ACC112 (cell line): ENCODE results near the gene RAP2A.

Experiments used
- H2AFZ ChIP-seq: fragments of 200-600 bp; sonication (generic); one replicate; pipeline ENCODE4 v1.6.0; 2017; ENCODE audit warnings: antibody characterized with exemption, low read length; ENCODE audit not compliant: unreplicated experiment
- H3K27ac ChIP-seq: fragments of 200-600 bp; sonication (generic); 2 replicates; pipeline ENCODE4 v1.5.1; 2014; ENCODE audit warnings: low read depth, mild to moderate bottlenecking, antibody characterized with exemption, low read length, moderate library complexity
- H3K27me3 ChIP-seq: fragments of 200-600 bp; sonication (generic); 2 replicates; pipeline ENCODE4 v1.6.1; 2014; ENCODE audit warnings: mild to moderate bottlenecking, antibody characterized with exemption, low read length, moderate library complexity, mixed read lengths; ENCODE audit not compliant: insufficient read depth
- H3K36me3 ChIP-seq: fragments of 200-600 bp; sonication (generic); 2 replicates; pipeline ENCODE4 v1.6.1; 2016; ENCODE audit warnings: mild to moderate bottlenecking, antibody characterized with exemption, low read length, moderate library complexity, mixed read lengths; ENCODE audit not compliant: insufficient read depth
- H3K4me1 ChIP-seq: fragments of 200-600 bp; sonication (generic); one replicate; pipeline ENCODE4 v1.6.1; 2016; ENCODE audit warnings: low read length, mixed read lengths; ENCODE audit not compliant: insufficient read depth, unreplicated experiment, control insufficient read depth
- H3K4me3 ChIP-seq: fragments of 200-600 bp; sonication (generic); 2 replicates; pipeline ENCODE4 v1.5.1; 2014; ENCODE audit warnings: mild to moderate bottlenecking, low read depth, low read length
- H3K79me2 ChIP-seq: fragments of 200-600 bp; sonication (generic); one replicate; pipeline ENCODE4 v1.6.0; 2016; ENCODE audit warnings: low read length; ENCODE audit not compliant: control insufficient read depth, unreplicated experiment, insufficient read depth

The RAP2A gene

DNA sequence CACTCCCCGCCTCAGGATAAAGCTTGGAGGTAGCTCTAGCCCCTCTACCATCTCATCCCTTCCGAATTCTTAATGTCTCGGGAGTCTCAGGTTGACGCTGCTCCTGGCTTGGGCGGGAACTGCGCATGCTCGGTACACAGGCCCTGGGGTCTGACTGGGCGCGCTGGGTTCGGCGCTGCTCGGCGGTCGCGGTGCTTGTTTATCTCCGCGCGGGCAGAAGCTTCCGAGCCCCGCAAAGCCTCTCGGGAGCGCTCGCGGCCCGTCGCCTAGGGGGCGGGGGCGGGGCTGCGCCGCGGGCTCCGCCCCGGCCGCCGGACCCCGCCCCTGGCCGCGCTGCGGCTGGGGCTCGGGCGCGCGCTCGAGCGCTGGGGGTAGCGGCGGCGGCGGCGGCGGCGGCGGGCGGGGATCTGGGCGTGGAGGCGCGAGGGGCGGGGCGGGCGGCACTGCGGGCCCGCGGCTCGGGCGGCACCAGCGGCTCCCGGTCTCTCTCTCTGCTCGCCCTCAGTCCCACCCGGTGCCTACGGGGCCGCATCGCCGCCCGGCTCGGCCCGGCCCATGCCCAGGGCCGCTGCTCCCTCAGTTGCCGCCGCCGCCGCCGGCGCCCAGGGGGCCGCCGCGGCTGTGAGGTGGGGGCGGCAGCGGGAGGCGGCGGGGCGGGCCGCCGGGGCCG, at the start of gene RAP2A:
TSS of gene RAP2A (plus strand) at position 443 of the 670 bp plus-strand sequence. CDS start 302 bp downstream, outside the sequence.
- Histone ChIP-seq H3K4me1 (peaks cover 15% of the 10 kb centered on the region), H2AFZ (peak within 1 kb of the TSS; percentile 99), H3K36me3 (0 out of 2 replicates have a peak, but pooled peaks cover under 1% of the 10 kb centered on the region), H3K27ac (peak within 1 kb of the TSS; percentile 98), H3K27me3 (no peaks in the 10 kb centered on the region), H3K79me2 (peaks cover 39% of the 10 kb centered on the region), H3K4me3 (peak within 1 kb of the TSS; percentile 96)

DNA sequence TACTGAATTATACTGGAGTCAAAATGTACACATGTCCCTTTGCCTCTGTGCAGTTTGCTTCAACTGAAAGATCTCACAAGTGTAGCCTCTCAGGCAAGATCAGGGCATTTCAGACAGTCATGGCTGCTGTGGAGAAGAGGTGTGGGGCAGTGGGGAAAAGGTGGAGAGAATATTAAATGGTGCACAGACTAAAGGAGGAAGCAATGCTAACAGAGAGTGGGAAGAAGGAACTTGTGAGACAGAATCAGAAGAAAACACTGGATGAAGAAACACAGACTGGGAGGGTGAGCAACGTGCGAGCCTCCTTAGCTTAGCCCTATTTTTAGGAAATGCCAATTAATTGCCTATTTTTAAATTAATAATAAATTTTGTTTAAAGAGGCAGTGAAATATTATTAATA, 49.6 kb upstream of the RAP2A start:
- H3K4me3 ChIP-seq: no peak overlapping the region
- H3K27me3 ChIP-seq: no peaks in the 10 kb centered on the region
- H3K36me3 ChIP-seq: no peaks in the 10 kb centered on the region
- H3K27ac ChIP-seq: no peak overlapping the region
- no peak overlapping the region for H2AFZ ChIP-seq
- no peaks in the 10 kb centered on the region for H3K79me2 ChIP-seq
- H3K4me1 ChIP-seq: no peaks in the 10 kb centered on the region

DNA sequence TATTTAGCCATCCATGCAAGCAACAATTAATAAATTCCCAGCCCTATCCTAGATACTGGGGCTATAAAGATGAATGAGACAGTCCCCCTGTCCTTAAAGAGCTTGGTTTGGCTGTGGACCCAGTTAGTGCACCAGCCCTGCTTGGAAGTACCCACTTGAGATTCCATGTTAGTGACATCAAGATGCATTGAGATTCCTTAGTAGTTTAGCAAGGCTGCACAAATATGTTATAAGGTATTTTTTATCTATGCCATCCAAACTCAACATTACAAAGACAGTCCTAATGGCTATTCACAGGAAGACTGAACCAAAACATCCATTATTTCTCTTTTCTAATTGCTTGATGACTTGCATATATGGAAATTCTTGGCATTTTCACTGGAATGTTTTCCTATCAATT, 48.8 kb upstream of the RAP2A start:
- Histone ChIP-seq H2AFZ (no peak overlapping the region), H3K27me3 (no peaks in the 10 kb centered on the region), H3K4me3 (no peak overlapping the region), H3K36me3 (no peaks in the 10 kb centered on the region), H3K4me1 (no peaks in the 10 kb centered on the region), H3K27ac (no peak overlapping the region), H3K79me2 (no peaks in the 10 kb centered on the region)

DNA sequence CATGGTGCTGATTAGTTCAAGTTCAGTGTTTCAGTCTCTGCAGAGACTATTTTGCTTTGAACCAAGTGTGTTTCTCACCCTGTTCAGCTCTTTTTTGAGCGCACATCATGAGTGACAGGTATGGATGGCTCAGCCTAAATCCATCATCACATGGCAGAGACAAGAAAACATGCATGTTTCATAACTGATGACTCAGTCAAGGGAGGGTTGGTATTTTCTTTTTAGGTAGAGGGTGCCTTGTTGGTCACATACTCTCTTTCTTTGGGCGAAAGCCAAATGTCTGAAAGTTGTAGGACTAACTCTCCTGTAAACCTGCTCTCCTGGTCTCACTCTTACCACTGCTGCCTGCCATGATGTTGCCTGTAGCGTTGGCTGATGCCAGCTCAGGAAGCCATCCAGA, 48.1 kb upstream of the RAP2A start:
- Histone ChIP-seq H3K4me1 (peaks cover under 1% of the 10 kb centered on the region), H3K27me3 (no peaks in the 10 kb centered on the region), H3K27ac (no peak overlapping the region), H3K79me2 (no peaks in the 10 kb centered on the region), H3K36me3 (no peaks in the 10 kb centered on the region), H2AFZ (no peak overlapping the region), H3K4me3 (no peak overlapping the region)

DNA sequence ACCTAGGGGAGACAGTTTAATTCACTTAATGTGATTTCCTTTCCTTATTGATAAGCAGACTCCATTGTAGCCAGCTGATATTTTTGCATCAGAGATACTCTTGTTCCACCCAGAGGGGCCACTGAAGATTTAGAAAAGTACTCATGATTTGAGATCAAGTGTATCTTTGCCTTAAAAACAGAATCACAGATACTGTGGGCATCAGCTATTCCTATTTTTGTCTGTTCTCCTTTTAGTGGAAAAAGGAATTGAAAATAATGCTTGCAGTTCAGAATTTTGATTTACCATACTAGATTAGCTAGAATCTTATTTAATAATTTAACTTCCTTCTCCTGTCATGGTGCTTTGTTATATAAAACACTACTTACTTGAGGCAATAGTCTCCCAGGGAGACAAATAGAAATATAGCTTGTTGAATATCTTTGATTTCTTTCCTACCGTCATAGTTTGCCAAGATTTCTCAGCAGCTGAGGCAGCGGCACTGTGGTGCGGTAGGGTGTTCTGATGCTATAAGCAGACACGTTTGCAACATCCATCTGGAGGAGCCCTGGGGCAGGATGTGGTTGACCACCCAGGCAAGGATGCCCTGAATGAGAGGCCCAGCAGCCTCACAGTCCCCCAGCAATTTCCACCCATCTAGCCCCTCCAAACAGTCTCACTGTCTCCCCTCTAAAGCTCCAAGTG, 47.0 kb upstream of the RAP2A start:
- Histone ChIP-seq H3K27ac (no peak overlapping the region), H2AFZ (no peak overlapping the region), H3K4me3 (no peak overlapping the region)

DNA sequence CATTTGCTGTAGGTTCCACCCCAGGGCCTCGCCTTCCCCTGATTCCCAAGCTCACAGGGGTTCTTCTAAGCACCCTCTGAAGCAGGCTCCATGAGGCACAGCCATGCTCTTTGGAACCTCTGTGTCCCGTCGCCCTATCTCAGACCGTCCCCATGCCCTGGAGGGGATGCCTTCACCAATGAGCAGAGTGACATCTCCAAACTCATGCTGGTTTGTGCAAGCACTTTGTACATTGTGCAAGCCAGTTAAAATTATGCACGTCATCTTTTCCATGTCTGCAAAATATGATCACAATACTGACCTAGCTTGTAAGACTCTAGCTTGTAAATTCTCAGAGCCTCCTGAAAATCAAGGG, 46.5 kb upstream of the RAP2A start:
- peaks cover 7% of the 10 kb centered on the region for H3K4me1 ChIP-seq
- no peak overlapping the region for H3K4me3 ChIP-seq
- H3K36me3 ChIP-seq: no peaks in the 10 kb centered on the region
- no peak overlapping the region for H2AFZ ChIP-seq
- H3K27me3 ChIP-seq: no peaks in the 10 kb centered on the region
- no peaks in the 10 kb centered on the region for H3K79me2 ChIP-seq
- H3K27ac ChIP-seq: no peak overlapping the region

More for the DNA sequence above, 47.0 kb upstream of the RAP2A start:
- no peaks in the 10 kb centered on the region for H3K79me2 ChIP-seq
- H3K36me3 ChIP-seq: no peaks in the 10 kb centered on the region
- peaks cover 7% of the 10 kb centered on the region for H3K4me1 ChIP-seq
- no peaks in the 10 kb centered on the region for H3K27me3 ChIP-seq

DNA sequence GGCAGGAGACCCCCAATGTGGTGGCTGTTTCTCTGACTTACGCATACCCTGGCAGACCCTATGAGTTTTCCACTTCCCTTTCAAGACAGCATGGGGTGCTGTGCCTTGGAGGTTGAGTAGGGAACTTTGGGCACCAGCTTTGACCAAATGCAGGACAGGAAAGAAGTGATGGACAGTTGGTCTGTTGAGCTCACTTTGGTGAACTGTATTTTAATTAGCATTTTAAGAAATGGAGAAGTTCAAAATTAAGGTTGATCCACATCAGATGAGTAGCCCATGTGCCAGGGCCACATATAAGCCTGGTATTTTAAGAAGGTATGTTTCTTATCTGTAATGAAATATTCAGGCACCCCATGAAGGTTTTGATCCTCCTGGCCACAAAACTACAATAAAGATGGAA, 46.1 kb upstream of the RAP2A start:
- no peaks in the 10 kb centered on the region for H3K27me3 ChIP-seq
- no peak overlapping the region for H3K4me3 ChIP-seq
- peaks cover 7% of the 10 kb centered on the region for H3K4me1 ChIP-seq
- H3K79me2 ChIP-seq: no peaks in the 10 kb centered on the region
- H3K27ac ChIP-seq: no peak overlapping the region
- H3K36me3 ChIP-seq: peaks cover under 1% of the 10 kb centered on the region; the same call in 1 of the 2 replicates
- H2AFZ ChIP-seq: no peak overlapping the region

DNA sequence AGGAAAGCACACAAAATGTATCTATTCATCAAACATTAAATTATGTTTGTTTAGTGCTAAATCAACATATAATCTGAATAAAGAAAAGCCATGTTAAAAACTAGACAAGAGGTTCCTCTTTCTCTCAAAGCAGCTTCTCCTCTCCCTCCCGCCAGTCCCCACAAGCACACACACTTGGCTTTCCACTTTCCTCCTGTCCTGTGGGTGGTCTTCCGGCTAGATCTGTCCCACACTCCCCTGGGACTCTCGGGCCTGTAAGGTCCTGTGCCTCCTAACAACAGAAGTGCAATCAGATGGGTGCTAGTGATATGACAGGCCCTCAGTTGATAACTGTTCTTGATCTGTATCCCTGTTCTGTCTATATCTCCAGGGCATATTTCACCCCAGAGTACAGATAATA, 45.6 kb upstream of the RAP2A start:
- peaks cover 4% of the 10 kb centered on the region; the same call in 1 of the 2 replicates for H3K36me3 ChIP-seq
- H3K4me1 ChIP-seq: peaks cover 7% of the 10 kb centered on the region
- no peak overlapping the region for H2AFZ ChIP-seq
- no peaks in the 10 kb centered on the region for H3K27me3 ChIP-seq
- H3K79me2 ChIP-seq: no peaks in the 10 kb centered on the region
- H3K27ac ChIP-seq: no peak overlapping the region
- H3K4me3 ChIP-seq: no peak overlapping the region

DNA sequence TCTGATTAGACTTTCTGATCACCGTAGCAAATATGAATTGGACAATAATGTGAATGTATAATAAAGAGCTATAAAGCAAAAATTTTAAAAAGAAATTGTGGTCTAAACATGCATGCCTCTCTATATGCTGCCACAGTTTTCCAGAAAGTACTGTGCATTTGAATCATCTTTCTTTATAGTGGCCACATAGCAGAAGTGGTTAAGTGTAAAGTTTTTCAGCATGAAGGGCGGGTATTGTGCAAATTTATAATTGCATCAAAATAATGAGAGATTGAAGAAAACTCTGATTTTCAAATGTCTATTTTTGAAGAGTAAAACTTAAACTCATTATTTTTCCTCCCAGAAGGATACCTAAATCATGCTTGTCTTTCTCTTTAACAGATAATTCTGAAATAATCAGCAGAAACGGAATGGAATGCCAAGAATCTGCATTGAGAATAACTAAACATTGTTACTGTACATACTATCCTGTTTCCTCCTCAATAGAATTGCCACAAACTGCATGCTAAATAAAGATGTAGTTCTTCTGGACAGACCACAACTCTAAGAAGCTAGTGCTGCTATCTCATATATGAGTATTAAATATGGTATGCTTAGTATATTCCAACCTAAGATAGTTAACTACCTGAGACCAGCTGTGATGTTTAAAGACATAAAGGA, 42.9 kb upstream of the RAP2A start:
- Histone ChIP-seq H3K4me3 (no peak overlapping the region), H2AFZ (no peak overlapping the region), H3K27me3 (no peaks in the 10 kb centered on the region), H3K36me3 (peaks cover 9% of the 10 kb centered on the region), H3K4me1 (peaks cover 23% of the 10 kb centered on the region), H3K27ac (no peak overlapping the region), H3K79me2 (no peaks in the 10 kb centered on the region)

DNA sequence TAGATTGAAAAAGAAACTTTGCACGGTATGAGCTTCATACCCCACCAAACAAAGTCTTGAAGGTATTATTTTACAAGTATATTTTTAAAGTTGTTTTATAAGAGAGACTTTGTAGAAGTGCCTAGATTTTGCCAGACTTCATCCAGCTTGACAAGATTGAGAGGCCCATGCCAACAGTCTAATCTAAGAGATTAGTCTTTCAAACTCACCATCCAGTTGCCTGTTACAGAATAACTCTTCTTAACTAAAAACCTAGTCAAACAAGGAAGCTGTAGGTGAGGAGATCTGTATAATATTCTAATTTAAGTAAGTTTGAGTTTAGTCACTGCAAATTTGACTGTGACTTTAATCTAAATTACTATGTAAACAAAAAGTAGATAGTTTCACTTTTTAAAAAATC, 41.9 kb upstream of the RAP2A start:
- H3K27ac ChIP-seq: no peak overlapping the region
- no peak overlapping the region for H3K4me3 ChIP-seq
- no peaks in the 10 kb centered on the region for H3K79me2 ChIP-seq
- H2AFZ ChIP-seq: no peak overlapping the region
- peaks cover 9% of the 10 kb centered on the region for H3K36me3 ChIP-seq
- peaks cover 24% of the 10 kb centered on the region for H3K4me1 ChIP-seq
- H3K27me3 ChIP-seq: no peaks in the 10 kb centered on the region
